NT2/D1 (cell line): ENCODE results near the gene PARM1.

Experiments
- SUZ12 ChIP-seq: IDR thresholded peaks from 2 replicates; pipeline ENCODE4 v1.6.1; 2011; ENCODE audit not compliant: insufficient read length, insufficient read depth; ENCODE audit errors: extremely low read depth
- YY1 ChIP-seq: IDR thresholded peaks from 2 replicates; pipeline ENCODE4 v1.6.1; 2011; ENCODE audit not compliant: insufficient read length, insufficient read depth
- ZNF274 ChIP-seq: IDR thresholded peaks from 2 replicates; pipeline ENCODE4 v1.6.1; 2011; ENCODE audit warnings: mild to moderate bottlenecking, low read depth, low read length

DNA sequence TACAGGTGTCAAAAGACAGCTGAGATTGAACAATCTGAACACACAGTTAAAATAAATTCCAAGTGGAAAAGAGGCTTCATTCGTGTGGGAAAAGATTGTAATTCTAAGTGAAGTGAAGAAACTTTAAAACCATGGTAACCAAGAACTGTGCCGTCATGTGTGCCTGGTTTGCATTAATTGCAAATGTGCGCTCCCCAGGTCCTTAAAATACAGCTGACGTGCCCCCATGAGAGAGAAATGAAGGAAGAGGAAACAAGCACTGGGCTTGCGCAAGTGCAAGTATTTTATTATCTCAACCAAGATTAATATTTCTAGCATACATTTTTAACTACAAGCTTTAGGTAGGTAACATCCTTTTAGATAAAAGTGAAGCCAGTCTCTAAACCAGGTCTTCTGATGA lies 92.5 kb downstream of the PARM1 start:
- TF ChIP-seq SUZ12 (no peak), YY1 (no peak), ZNF274 (no peak)
